GM13976 (cell line): Measurements from ENCODE around the gene LAIR2.

Experiments used
- DNase-seq: peaks from one replicate; pipeline ENCODE4 v3.0.0; 2012; ENCODE audit warnings: low spot score
- in situ Hi-C: fragments of 300-500 bp; cut with MboI; formaldehyde crosslinking; loops from one replicate; pipeline ENCODE4 v1.12.0; 2022; ENCODE audit warnings: low sequenced_read_pairs, mixed read lengths, inconsistent platforms; ENCODE audit not compliant: unreplicated experiment
- TF ChIP-seq, protein P1 (sequence below): IDR thresholded peaks from 2 replicates; pipeline ENCODE4 v1.5.1; 2012; ENCODE audit warnings: borderline replicate concordance, mild to moderate bottlenecking; ENCODE audit not compliant: insufficient read depth; ENCODE audit errors: extremely low read depth, missing control alignments, control extremely low read depth

The LAIR2 gene

DNA sequence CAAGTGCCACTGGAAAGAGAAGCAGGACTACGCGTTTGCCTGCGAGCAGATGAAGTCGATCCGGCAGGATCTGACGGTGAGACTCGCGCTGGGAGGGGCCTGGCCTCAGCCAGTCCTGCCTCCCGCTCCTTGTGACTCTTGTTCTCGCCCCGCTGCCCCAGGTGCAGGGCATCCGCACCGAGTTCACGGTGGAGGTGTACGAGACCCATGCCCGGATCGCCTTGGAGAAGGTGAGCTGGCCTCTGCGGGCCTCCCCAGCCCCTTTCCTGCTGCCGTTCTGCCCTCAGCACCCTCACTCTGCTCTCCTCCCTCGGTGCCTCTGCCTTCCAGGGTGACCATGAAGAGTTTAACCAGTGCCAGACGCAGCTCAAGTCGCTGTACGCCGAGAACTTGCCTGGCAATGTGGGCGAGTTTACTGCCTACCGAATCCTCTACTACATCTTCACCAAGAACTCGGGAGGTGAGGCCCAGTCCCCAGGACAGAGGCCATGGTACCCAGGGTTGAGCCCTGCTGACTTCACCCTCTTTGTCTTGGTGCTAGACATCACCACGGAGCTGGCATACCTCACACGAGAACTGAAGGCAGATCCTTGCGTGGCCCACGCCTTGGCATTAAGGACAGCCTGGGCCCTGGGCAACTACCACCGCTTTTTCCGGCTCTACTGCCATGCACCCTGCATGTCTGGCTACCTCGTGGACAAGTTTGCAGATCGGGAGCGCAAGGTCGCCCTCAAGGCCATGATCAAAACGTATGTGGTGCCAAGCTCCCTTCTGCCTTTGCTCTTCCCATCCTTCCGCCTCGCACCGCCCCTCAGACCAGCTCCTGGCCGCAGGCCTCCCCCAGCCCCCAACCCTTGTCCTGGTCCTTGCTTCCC is 44.6 kb upstream of the LAIR2 start:
- in situ Hi-C loops: no loop called here
- TF ChIP-seq, protein P1, sequence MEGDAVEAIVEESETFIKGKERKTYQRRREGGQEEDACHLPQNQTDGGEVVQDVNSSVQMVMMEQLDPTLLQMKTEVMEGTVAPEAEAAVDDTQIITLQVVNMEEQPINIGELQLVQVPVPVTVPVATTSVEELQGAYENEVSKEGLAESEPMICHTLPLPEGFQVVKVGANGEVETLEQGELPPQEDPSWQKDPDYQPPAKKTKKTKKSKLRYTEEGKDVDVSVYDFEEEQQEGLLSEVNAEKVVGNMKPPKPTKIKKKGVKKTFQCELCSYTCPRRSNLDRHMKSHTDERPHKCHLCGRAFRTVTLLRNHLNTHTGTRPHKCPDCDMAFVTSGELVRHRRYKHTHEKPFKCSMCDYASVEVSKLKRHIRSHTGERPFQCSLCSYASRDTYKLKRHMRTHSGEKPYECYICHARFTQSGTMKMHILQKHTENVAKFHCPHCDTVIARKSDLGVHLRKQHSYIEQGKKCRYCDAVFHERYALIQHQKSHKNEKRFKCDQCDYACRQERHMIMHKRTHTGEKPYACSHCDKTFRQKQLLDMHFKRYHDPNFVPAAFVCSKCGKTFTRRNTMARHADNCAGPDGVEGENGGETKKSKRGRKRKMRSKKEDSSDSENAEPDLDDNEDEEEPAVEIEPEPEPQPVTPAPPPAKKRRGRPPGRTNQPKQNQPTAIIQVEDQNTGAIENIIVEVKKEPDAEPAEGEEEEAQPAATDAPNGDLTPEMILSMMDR: no peak
- no peak for DNase-seq

DNA sequence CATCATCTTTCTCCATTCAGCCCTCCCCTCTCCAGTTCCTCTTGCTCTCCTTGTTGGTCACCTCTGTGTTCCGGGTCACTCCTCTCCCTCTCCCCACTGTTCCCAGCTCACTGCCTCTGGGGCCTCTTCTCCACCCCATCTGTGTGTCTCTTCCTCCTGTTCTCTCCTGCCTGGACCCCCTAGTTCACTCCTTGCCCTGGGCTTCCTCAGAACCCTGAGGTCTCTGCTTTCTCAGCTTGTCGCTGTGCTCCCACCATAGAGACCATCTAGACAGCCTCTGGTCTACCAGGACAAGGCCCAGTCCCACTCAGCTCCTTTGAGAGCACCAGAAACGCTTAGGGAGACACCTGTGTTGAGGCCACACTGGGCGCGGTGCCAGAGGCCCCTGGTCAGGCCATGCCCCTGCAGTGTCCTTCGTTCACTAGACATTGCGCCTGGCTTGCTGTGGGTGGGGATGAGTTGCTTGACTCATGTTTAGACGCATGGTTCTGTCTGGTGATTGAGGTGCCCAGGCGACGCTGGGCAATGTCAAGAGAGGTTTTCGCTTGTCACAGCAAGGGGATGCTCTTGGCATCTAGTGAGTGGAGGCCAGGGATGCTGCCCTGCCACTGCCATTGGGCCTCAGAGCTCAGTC is 43.9 kb upstream of the LAIR2 start:
- TF ChIP-seq, protein P1: no peak
- DNase-seq: no peak
- in situ Hi-C loops: no loop called here

DNA sequence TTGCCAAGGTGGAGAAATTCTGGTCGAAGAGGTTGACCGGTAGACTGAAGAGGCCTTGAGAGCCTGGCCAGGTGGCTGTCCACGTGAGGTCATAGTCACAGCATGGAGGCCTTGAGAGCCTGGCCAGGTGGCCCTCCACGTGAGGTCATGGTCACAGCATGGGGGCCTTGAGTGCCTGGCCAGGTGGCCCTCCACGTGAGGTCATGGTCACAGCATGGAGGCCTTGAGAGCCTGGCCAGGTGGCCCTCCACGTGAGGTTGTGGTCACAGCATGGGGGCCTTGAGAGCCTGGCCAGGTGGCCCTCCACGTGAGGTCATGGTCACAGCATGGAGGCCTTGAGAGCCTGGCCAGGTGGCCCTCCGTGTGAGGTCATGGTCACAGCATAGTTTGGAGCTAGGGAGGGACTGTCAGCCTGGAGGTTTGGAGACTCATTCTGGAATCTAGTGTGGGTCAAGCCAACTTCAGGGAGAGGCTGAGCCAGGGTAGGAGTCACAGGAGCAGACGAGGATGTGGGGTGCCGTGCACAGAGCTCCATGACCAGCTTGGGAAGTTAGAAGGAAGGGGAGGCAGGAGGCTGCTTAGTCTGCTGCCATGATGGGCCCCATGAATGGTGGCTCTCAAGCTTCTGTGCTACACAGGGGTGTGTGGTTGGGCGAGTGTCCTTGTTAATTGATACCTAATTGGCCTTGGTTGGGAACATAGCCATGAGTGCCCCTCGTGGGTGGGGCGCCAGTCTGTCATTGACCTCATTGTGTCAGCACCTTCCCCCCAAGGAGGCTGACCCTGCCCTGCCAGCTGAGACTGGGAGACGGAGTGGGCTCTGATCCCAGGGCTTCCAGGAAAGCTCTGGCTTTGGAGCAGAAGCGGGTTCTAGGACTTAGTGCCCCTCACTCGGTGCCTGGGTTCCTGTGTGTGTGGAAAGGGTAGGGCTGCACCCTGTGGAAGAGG is 43.1 kb upstream of the LAIR2 start:
- in situ Hi-C loops: no loop called here
- no peak for DNase-seq
- TF ChIP-seq, protein P1: no peak

DNA sequence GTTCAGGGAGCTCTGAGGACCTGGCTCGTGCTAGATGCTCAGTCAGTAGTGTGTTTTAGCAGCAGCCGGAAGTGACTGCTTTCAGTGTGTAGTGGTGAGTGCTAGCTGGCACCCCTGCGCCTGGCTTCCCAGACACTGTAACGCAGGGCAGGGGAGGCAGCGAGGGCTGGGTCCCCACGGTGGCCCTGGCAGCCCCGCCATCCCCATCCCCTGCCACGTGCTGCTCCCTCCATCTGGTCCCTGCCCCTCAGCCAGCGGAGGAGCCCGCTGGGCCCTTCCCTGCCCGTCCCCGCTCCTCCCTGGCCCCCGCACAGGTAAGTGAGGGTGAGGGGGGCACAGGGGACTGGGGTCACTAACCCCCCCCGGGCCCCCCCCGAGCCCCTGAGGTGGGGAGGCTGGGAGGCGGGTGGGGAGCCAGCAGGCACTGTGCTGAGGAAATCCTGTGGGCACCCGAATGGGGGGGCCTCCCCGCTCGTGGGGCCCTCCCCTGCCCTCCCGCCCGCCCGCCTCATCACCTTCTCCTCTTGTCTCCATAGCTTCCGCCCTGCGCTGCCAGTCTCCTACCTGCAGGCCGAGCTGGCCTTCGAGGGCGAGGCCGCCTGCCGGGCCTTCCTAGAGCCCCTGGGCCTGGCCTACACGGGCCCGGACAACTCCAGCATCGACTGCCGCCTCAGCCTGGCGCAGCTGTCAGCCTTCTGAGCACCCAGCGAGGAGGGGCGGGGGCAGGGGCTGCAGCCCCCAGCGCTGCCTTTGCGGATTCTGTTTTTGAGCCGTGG is 42.2 kb upstream of the LAIR2 start:
- in situ Hi-C loops: no loop called here
- no peak for DNase-seq
- TF ChIP-seq, protein P1: no peak

DNA sequence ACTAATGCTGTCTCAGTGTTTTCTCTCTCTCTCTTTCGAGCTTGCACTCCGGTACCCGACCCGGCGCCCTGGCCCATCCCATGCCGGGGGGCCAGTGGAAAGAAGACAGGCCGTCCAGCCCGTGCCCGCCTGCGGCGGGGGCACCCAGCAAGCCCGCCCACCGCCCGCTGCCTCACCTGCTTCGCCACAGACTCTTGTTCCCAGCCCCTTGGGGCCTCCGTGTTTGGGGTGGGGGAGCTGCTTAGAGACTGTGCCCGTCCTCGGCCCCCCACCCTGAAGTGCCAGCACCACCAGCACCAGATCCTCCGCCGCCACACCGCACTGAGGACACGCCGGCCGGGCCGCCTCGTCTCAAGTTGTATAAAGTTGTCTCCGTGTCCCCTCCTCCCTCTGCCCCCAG is 41.4 kb upstream of the LAIR2 start:
- TF ChIP-seq, protein P1: no peak
- in situ Hi-C loops: no loop called here
- no peak for DNase-seq

DNA sequence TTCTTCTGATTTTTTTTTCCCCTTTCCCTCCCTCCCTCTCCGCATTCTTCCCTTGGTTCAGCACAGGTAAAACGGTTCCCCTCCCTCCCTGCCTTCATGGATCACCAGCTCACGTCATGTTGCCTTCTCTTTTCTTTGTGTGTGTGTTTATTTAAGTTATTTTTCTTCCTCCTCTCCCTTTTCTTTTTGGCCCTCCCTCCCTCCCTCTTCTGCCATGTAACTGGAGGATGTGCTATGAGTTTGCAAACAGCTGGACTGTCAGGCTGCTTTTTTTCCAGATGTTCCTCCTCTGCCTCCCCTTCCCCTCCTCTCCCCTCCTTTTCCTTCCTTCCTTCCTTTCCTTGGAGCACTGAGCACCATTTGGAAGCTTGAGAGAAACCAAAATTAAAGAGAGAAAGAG is 41.0 kb upstream of the LAIR2 start:
- in situ Hi-C loops: no loop called here
- DNase-seq: no peak
- TF ChIP-seq, protein P1: no peak
